Stomach smooth muscle (tissue), 2 donors: Measurements from ENCODE around the gene C10orf105.

ENCODE experiments used
- H3K27ac ChIP-seq: one replicate; pipeline ENCODE4 v1.7.0; 2013; ENCODE audit warnings: mild to moderate bottlenecking, low read length, inconsistent platforms
- H3K27me3 ChIP-seq, 2 donors: one replicate each; pipeline ENCODE4 v1.7.0; 2013; ENCODE audit warnings: low read length in 2 of 2; ENCODE audit not compliant: insufficient read depth in 2 of 2, control insufficient read depth in 1 of 2
- H3K36me3 ChIP-seq, 2 donors: one replicate each; pipeline ENCODE4 v1.7.0; 2013; ENCODE audit warnings: low read length in 2 of 2; ENCODE audit not compliant: control insufficient read depth in 2 of 2, insufficient read depth in 2 of 2
- H3K4me1 ChIP-seq: one replicate; pipeline ENCODE4 v1.7.0; 2013; ENCODE audit warnings: low read length; ENCODE audit not compliant: control insufficient read depth, insufficient read depth
- H3K4me3 ChIP-seq, 2 donors: one replicate each; pipeline ENCODE4 v1.7.0; 2013; ENCODE audit warnings: low read length in 2 of 2
- H3K9ac ChIP-seq, 2 donors: one replicate each; pipeline ENCODE4 v1.7.0; 2013; ENCODE audit warnings: low read length in 2 of 2, mild to moderate bottlenecking in 1 of 2
- H3K9me3 ChIP-seq, 2 donors: one replicate each; pipeline ENCODE4 v1.7.0; 2013; ENCODE audit warnings: low read length in 2 of 2; ENCODE audit not compliant: control insufficient read depth in 2 of 2
- donor health status: healthy.
- donor health status: Pancreatic carcinoma.

The C10orf105 gene

DNA sequence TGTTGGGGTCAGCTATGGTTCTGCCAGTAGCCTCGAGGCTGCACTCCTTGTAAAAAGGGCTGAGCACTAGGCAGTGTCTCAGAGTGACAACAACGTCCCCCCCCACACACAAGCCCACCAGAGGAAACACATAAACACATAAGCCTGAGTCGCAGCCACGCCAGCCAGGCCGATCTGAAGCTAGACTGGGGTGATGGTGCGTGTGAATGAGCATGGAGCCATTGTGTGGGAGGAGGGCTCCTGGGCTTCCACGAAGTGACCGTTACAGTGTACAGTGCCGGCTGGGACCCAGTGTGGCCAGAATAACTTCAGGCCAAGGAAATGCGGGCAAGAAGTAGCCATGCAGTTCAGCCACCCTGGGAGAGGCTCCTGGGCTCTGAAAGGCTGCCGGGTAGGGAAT, 3.7 kb upstream of the C10orf105 start:
- H3K4me1 ChIP-seq = peaks cover 26% of the 10 kb centered on the region
- H3K27me3 ChIP-seq = no peaks in the 10 kb centered on the region
- H3K9me3 ChIP-seq = no peaks in the 10 kb centered on the region
- H3K9ac ChIP-seq = no peak overlapping the region
- H3K4me3 ChIP-seq = no peak overlapping the region
- H3K27ac ChIP-seq = no peak overlapping the region
- no peaks in the 10 kb centered on the region for H3K36me3 ChIP-seq

DNA sequence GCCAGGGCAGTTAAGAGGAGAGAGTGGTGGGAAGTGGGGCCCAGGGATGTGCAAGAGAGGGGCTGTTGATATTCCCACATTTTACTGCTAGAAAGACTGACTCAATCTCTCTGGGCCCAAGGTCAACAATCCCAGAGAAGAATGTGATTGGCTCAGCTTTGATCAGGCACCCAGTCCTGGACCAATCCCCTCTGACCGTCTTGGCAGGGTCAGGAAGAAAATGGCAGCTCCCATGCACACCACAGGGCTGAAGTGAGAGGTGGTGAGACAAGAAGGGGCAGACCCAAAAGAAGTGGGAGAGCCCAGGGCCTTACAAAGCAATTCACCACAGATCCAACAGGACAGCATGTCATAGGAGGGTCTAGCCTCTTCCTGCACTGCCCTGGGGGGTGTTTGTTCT, 3.3 kb upstream of the C10orf105 start:
- Histone ChIP-seq H3K9ac (no peak overlapping the region), H3K9me3 (no peaks in the 10 kb centered on the region), H3K4me3 (no peak overlapping the region), H3K36me3 (no peaks in the 10 kb centered on the region), H3K4me1 (peaks cover 26% of the 10 kb centered on the region), H3K27ac (no peak overlapping the region), H3K27me3 (no peaks in the 10 kb centered on the region)

DNA sequence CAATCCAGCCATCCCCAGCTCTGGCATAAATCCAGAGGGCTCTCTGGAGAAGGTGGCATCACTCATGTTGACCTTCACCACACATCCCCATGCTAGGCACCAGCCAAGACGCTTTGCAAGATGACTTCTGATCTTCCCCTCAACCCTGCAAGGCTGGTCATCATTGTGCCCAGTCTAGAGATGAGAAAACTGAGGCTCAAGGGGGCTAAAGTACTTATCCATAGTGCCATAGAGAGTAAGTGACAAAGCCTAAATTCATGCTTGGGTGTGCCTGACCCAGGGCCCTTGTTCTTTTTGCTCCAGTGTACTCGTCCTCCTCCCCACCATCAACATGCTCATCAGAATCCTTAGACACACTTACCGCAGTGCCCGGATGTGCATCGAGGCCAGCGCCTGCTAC, 1.7 kb upstream of the C10orf105 start:
- Histone ChIP-seq H3K9me3 (no peaks in the 10 kb centered on the region), H3K27ac (no peak overlapping the region), H3K27me3 (no peaks in the 10 kb centered on the region), H3K4me1 (peaks cover 21% of the 10 kb centered on the region), H3K36me3 (no peaks in the 10 kb centered on the region), H3K4me3 (no peak overlapping the region), H3K9ac (no peak overlapping the region)

DNA sequence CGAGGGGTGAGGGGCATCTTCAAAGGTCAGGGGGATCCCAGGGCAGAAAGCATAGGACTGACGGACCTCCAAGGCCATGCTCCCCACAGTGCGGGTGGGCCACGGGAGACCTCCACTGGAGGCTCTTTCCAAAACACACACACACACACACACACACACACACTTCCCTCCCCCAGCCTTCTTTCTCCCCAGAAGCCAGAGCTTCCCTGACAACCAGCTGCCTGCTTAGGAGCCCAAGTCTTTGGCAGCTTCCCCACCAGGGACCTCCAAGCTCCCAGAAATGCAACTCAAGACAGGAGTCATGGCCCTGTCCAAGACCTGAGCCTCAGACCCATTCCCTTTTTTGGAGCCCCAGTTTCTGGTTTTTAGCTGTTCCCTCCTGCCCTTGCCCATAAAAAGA, 710 bp upstream of the C10orf105 start:
- H3K36me3 ChIP-seq = no peaks in the 10 kb centered on the region
- H3K27me3 ChIP-seq = no peaks in the 10 kb centered on the region
- H3K4me1 ChIP-seq = peaks cover 22% of the 10 kb centered on the region
- H3K4me3 ChIP-seq = no peak overlapping the region
- H3K9me3 ChIP-seq = no peaks in the 10 kb centered on the region
- H3K9ac ChIP-seq = no peak overlapping the region
- H3K27ac ChIP-seq = no peak overlapping the region

DNA sequence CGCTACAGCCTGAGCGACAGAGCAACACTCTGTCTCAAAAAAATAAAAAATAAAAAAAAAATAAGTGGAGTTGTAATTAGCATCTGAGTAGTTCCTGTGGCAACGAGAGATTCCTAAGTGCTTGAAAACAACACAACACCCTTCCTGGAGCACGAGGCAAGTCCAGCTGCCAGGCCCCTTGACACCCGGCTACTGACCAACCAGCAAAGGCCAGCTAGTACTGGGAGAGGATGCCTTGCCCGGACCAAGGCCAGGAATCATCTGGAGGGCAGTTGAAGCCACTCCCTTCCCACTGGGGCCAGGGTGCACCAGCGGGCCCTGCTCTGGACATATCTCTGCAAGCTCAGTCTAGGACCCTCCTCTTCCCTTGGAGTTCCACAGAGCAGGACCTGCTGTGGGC, 536 bp downstream of the C10orf105 start:
- H3K27me3 ChIP-seq = no peaks in the 10 kb centered on the region
- no peak overlapping the region for H3K9ac ChIP-seq
- H3K36me3 ChIP-seq = no peaks in the 10 kb centered on the region
- no peak overlapping the region for H3K27ac ChIP-seq
- no peak overlapping the region for H3K4me3 ChIP-seq
- H3K4me1 ChIP-seq = peaks cover 35% of the 10 kb centered on the region
- no peaks in the 10 kb centered on the region for H3K9me3 ChIP-seq

DNA sequence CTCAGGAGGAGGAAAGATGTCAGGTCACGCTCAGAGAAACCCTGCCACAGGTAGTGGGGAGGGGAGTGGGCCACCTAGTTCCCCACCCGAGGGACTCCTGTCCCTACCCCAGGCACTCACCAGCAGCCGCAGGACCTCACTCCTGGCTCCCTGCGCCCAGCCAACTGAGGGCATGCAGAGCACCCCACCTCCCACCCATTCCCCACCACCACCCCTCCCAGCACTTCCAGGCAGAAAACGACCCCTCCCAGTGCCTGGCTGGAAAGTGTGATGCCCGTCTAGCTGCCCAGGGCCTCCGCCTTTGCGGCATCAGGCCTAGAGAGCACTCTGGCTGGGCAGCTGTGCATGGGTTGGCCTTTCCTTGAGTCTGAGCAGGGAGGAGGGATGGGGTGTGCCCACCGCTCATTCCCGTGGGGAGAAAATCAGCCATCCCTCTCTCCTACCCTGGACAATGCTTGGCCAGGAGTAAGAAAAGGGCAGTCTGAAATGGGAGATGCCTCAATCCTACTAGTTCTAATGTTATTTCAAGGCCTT, 1.3 kb downstream of the C10orf105 start:
- Histone ChIP-seq H3K9me3 (no peaks in the 10 kb centered on the region), H3K4me3 (no peak overlapping the region), H3K9ac (peak overlapping the region in 1 of 2 donors; percentile 5), H3K4me1 (peaks cover 43% of the 10 kb centered on the region), H3K27ac (no peak overlapping the region), H3K27me3 (no peaks in the 10 kb centered on the region), H3K36me3 (no peaks in the 10 kb centered on the region)

DNA sequence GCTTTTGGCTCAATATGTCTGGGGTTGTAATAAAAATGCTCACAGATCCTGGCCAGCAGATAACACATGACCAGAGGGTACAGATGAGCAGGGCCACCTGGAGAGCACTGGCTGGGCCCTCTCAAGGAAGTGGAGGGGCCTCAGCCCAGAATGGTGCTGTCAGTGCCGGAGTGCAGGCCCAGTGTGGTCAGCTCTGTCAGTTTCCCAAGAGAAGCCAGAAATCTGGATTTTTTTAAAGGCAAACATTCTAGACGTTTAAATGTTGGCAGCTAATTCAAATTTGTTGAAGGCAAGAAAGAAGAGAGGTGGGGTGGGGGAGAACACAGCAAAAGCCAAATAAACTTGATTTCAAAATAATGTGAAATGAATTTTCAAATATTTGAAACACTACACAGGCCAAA, 2.0 kb downstream of the C10orf105 start:
- H3K9ac ChIP-seq = no peak overlapping the region
- H3K4me3 ChIP-seq = no peak overlapping the region
- H3K27ac ChIP-seq = no peak overlapping the region

DNA sequence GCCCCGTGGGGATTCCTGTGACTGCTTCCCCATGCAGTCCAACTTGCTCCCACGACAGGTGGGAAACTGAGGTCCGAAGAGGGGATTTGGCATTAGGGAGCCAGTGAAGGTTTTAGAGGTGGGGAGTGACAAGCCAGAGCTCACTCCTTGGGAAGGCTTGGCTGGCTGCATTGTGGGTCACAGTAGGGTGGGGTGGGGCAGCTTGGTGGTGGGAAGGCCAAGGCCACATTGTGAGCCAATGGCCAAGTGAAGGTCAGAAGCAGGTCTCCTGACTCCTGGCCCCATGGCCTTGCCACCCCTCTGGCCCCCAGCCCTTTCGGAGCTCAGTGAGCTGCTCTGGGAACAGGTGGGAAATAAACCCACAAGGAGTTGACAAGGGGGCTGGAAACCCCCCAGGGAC, 2.5 kb downstream of the C10orf105 start:
- Histone ChIP-seq H3K9me3 (no peaks in the 10 kb centered on the region), H3K4me3 (no peak overlapping the region), H3K27me3 (no peaks in the 10 kb centered on the region), H3K27ac (no peak overlapping the region), H3K4me1 (peaks cover 52% of the 10 kb centered on the region), H3K9ac (no peak overlapping the region), H3K36me3 (no peaks in the 10 kb centered on the region)

More for the DNA sequence above, 2.0 kb downstream of the C10orf105 start:
- no peaks in the 10 kb centered on the region for H3K9me3 ChIP-seq
- H3K4me1 ChIP-seq = peaks cover 49% of the 10 kb centered on the region
- H3K36me3 ChIP-seq = no peaks in the 10 kb centered on the region
- no peaks in the 10 kb centered on the region for H3K27me3 ChIP-seq

DNA sequence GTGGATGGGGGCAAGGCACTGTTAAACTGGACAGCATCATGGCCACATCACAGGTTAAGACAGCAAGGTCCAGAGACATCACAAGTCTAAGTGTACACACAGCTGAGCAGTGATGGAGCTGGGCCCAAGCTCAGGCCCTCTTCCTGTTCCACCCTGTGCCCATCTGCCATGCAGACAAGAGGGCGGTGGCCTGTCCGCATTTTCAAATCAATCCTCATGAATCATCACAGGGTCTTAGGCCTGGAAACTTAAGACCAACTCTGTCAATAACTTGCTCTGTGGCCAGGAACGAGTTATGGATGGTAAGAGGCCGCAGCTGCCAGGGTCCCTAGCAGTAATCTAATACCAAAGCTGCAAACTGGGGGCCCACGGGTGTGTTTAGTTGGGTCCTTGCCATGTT, 3.2 kb downstream of the C10orf105 start:
- H3K27ac ChIP-seq = no peak overlapping the region
- no peaks in the 10 kb centered on the region for H3K9me3 ChIP-seq
- H3K36me3 ChIP-seq = no peaks in the 10 kb centered on the region
- peaks cover 52% of the 10 kb centered on the region for H3K4me1 ChIP-seq
- no peak overlapping the region for H3K4me3 ChIP-seq
- no peak overlapping the region for H3K9ac ChIP-seq
- no peaks in the 10 kb centered on the region for H3K27me3 ChIP-seq

DNA sequence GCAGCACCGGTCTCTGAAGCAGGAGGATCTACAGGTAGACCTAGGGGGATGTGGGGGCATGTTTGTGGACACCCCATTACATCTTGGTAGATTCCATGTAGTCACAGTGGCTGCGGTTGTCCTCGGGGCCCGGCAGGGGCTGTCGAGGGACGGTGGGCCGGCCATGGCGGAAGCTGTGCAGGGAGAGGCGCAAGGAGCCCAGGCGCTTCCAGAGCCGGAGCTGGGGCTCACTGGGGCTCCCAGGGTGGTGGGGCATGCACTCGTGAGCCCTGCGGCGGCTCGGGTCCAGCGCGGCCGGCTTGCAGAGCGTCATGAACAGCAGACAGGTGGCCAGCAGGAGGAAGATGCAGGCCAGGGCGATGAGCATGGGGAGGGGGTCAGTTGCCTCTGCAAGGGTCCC, 3.7 kb downstream of the C10orf105 start:
- H3K27me3 ChIP-seq = no peaks in the 10 kb centered on the region
- peaks cover 52% of the 10 kb centered on the region for H3K4me1 ChIP-seq
- H3K36me3 ChIP-seq = no peaks in the 10 kb centered on the region
- H3K4me3 ChIP-seq = no peak overlapping the region
- no peak overlapping the region for H3K9ac ChIP-seq
- H3K9me3 ChIP-seq = no peaks in the 10 kb centered on the region
- H3K27ac ChIP-seq = no peak overlapping the region

DNA sequence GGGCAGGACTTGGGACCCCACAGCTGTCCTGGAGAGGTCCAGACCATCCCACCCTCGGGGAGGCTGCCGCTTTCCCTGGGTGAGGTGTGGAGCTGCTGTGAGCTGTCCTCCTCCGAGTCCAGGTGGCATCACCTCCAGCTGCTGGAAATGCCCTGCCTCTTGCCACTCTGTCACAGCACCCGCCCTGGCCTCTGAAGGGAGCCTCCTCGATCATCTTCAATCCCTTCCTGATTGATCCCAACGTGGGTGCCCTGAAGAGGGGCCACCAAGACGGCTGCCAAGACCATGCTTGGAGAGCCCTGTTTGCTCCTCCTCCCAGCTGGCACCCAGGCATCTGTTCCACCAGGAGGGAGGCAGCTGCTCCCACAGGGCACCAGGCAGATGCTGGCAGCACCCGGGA, 4.6 kb downstream of the C10orf105 start:
- H3K27me3 ChIP-seq = no peaks in the 10 kb centered on the region
- no peaks in the 10 kb centered on the region for H3K36me3 ChIP-seq
- H3K9me3 ChIP-seq = no peaks in the 10 kb centered on the region
- peaks cover 52% of the 10 kb centered on the region for H3K4me1 ChIP-seq
- peak overlapping the region; percentile 96 for H3K27ac ChIP-seq
- no peak overlapping the region for H3K4me3 ChIP-seq
- H3K9ac ChIP-seq = peak overlapping the region in 1 of 2 donors; percentile 75
